Measurements from ENCODE around the gene BRI3.

BRI3 gene

GRCh38 chr7:98254516-98254915, 27.0 kb upstream of the BRI3 start:
- no peak for DNase-seq

DNA sequence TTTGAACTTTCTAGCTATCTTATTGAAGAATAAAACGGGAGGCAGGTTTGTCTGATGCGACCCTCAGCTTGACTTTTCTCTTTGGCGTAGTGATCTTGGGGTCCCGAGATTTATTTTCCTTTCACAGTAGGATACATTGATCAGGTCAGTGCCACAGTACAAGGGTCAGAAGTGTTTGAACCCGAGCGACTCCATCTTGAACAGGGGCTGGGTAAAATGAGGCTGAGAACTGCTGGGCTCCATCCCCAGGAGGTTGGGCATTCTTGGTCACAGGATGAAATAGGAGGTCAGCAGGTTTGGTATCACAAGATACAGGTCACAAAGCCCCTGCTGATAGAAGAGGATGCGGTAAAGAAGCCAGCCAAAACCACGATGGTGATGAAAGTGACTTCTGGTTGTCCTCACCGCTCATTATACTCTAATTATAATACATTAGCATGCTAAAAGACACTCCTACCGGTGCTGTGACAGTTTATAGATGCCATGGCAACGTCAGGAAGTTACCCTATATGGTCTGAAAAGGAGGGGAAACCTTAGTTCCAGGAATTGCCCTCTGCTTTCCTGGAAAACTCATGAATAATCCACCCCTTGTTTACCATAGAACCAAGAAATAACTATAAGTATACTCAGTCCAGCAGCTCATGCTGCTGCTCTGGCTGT, 26.4 kb upstream of the BRI3 start:
- peak; percentile 26 for DNase-seq

DNA sequence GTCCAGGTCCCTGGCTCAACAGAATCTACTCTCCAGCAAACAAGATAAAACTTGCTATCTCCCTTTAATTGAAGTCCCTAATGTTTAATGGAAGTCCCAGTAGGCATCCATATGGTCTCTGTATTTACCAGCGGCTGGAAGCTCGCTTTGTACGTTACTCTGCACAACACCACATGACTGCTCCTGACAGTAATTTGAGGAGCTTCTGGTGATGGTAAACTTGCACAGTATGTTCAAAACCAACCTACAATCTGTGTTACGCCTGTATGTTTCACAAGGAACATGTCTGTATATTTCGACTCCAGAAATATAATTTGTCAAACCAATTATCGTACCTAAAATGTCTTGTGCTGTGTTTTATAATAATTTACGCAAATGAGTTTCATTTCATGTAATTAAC, 25.1 kb upstream of the BRI3 start:
- no peak for DNase-seq

DNA sequence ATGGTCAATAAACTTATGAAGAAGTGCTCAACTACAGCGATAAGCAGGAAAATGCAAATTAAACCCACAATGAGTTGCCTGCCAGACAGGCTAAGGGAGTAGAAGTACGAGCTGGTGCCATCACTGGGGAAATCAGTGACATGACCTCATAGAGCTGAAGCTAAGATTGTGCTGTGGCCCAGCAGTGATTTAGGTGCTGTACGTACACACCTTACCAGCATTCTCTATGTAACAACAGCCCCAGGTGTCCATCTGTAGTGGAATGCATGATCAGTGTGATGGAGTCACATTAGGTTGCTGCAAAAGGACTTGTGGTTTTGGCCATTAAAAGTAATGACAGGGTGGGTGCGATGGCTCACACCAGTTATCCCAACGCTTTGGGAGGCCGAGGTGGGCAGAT, 23.8 kb upstream of the BRI3 start:
- DNase-seq: no peak

DNA sequence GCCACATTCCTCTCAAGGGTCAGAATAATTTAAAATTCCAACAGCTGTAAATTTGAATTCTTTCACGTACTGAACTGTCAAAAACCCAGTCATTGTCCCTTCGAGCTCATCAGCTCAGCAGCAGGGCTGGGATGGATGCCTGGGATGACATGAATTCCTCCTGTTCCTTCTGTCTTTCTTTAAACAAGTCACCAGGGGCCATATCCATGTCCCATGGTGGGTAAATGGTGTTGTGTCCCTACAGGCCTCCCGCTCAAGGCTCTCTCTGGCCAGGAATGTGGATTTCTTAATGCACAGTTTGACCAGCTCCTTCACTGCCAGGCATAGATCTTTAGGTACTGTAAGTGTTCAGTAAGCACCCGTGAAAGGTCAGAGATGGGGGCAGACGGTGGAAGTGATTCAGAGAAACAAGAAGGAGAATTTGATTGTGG, 15.6 kb upstream of the BRI3 start:
- no peak for DNase-seq

DNA sequence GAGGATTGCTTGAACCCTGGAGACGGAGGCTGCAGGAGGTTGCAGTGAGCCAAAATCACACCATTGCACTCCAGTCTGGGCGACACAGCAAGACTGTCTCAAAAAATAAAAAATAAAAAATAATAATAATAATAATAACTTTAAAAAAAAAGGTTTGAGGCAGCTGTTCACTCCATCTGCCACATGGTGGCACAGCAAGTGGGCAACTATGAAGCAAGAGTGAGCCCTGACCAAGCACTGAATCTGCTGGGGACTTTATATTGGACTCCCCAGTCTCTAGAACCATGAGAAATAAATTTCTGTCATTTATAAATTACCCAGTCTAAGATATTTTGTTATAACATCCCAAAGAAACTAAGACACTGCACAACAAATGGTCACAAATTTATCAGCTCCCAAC, 14.6 kb upstream of the BRI3 start:
- no peak for DNase-seq

DNA sequence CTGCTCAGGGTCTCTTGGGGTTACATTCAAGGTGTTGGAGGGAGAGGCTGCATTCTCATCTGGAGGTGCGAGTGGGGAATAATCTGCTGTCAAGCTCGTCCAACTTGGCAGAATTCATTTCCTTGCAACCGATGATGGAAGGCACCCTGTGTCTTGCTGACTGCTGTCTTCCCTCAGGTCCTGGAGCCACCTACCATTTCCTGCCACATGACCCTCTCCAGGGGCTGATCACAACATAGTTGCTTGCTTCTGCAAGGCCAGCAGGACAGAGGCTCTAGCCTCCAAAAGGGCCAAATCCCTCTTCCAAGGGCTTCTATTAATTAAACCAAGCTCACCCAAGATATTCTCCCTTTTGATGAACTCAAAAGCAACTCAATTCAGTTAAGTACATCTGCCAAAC, 14.2 kb upstream of the BRI3 start:
- DNase-seq: no peak

- DNase-seq: no peak
Observed at GRCh38 chr7:98276241-98276761, 5.2 kb upstream of the BRI3 start.

DNA sequence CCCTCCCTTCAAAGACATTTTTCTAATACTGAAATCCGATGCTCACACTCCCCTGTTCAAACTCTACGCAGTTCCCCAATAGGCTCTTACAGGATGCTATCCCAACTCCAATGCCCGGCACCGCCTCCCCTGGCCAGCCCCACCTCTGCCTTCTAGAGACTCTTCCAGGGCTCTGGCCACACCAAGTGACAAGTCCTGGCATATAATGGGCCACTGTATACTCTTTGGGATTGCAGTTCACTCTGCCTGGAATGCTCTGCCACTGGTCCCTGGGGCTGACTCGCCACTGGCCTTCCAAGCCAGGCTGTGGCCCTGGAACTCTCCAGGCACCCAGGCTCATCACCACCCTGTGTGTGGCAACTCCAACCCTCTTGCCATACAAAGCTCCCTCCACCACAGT, 3.1 kb upstream of the BRI3 start:
- no peak for DNase-seq

- no peak for DNase-seq
Observed at GRCh38 chr7:98278936-98279335, 2.5 kb upstream of the BRI3 start.

- no peak for DNase-seq
Observed at GRCh38 chr7:98280296-98280695, 1.2 kb upstream of the BRI3 start.

DNA sequence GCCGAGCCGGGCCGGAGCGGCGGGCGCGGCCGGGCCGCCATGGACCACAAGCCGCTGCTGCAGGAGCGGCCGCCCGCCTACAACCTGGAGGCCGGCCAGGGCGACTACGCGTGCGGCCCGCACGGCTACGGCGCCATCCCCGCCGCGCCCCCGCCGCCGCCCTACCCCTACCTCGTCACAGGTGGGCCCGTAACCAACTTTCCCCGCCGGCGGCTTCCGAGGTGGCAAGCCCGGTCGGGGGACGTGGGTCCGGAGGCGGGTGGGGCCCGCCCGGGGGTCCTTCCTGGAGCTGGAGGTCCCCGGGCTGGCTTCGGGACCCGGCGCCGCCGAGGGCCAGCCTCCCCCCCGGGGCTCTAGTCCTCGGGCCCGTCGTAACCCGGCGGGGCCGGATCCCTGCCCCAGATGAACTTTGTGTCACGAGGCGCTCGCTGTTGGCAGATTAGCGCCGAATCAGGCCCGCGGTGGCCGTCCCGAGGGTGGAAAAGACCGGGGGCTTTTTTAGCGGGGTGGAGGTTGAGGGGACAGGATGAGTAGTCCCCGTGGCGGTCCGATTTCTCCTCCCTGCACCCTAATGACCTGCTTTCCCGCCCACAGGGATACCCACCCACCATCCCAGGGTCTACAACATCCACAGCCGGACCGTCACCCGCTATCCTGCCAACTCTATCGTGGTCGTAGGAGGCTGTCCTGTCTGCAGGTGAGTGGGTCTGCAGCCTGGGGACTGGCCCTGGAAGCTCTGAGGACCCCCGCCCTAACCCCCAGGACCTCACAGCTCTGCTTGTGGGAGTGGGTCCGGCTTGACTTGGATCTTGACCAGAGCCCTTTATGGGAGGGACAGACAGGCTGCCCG, 496 bp downstream of the BRI3 start:
- peak; percentile 45 for DNase-seq

DNA sequence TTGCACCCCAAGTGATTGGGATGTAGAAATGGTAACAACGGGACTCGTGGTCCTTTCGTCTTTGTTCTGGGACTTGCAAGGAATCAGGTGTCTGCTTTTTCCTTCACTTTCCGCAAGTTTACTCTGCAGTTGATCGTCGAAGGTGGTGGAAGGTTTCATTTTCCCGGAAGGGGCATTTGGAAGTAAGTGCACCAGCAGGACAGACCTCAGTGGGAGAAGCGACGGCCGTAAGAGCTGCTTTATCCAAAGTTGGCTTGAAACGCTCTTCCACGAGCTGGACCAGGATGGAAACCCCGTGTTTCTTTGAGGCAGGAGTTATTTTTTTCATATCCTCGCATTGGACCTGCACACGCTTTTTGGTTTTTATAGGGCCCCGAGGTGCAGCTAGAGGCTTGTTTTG, 1.2 kb downstream of the BRI3 start:
- no peak for DNase-seq

GRCh38 chr7:98283127-98283886, 1.8 kb downstream of the BRI3 start:
- no peak for DNase-seq

DNA sequence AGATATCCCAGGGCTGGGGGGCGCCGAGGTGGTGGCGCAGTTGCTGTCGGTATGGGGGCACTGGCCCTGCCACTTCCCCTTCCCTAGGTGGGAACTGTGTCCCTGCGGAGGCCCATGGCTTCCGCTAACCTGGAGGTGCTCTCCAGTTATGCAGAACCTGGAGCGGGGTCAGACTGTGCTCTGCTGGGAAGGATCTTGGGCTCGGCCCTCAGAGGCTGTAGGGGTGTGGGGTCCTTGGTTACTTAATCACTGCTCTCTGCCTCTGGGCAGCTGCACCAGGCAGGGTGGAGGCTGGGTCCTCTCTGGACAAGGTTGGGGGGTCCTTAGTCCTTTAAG, 2.4 kb downstream of the BRI3 start:
- DNase-seq: no peak

- DNase-seq: no peak
Observed at GRCh38 chr7:98284335-98285036, 3.0 kb downstream of the BRI3 start.

DNA sequence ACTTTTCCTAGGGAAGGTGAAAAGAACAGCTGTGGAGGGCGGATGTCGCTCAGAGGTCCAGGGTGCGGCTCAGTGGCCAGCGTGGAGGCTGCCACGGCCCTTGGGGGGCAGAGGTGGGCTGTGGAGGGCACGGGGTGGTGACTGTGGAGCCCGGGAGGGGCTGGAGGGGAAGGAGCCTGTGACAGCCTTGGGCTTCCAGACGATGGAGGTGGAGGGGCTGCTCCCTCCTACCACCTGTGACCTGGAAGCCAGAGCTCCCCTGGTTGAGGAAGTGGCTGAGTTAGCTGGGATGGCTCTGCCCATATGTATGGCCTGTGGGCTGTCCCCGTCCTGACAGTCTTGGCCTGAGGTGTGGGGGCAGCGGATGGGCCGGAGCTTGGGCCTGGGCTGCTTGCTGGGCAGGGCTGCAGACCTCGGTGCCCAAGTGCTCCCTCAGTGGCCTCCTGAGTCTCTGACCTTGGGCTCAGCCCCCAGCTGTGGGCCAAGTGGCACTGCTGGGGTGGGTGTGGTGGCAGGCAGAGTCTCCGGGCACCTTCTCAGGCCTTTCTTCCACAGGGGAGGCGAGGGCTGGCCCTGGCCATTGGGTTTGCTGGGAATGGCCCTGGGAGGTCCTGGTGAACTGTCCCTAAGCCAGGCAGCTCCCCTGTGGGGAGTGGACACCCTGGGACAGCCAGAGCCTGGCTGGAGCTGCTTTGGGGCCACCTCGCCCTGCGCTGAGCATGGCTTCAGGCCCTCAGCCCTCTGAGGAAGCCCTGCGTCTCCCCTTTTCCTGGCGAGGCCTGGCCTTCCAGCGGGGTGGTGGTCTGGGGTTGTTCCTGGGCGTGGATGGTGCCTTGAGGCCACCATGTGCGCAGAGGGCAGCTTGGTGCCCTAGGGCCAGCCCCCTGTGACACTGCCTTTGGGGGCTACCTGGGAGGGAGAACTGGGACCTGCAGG, 3.9 kb downstream of the BRI3 start:
- no peak for DNase-seq

DNA sequence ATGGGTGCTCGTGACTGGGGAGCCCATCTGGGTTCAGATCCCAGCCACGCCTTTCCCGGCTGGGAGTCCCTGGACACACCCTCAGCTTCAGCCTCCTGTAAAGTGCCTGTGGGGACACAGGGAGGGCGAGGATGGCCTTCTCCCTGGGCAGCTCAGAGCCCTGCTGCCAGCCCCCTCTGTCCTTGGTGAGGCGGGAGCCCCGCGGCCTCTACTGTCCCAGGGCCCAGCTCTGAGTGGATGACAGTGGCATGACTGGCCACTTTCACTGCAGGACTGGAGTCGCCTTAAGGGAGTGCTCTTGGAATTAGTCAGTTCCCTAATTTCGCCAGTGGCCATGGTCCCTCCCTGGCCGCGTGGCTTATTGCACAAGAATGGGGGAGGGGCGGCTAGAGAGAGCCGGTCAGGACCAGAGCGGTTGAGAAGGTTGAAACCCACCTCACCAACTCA, 4.6 kb downstream of the BRI3 start:
- DNase-seq: no peak

- DNase-seq: no peak
Observed at GRCh38 chr7:98286701-98287485, 5.4 kb downstream of the BRI3 start.

DNA sequence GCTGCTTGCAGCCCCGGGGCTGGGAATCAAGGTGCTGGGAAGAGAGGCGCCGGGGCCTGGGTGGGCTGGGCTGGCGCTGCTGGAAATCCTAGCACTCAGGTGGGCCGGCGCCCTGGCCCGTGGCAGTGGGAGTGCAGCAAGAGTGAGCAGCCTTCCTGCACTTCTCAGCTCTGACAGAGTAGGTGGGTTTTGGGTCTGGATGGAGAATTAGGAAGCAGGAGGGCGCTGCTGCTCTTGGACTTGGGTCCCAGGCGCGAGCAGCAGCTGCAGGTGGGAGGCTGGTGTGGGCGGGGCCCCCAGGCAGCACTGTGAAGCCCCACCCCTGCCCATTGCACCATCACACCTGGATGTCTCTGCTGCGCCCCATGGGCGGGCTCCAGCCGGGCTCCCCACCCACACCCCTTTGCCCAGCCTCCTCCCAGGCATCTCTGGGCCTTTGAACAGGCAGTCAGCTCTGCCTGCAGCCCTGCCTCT, 6.0 kb downstream of the BRI3 start:
- DNase-seq: no peak
